Lung (tissue), 12 donors: ENCODE results near the gene TENM4. TPM values are rescaled to one million over a fixed set of nuclear protein-coding genes. Genes with fewer than 3 reads are reported as not detected.

ENCODE experiments used
- ATAC-seq: fragments of 200-7000 bp; cut with Tn5 transposase; one replicate; pipeline ENCODE4 v1.9.1; 2020; ENCODE audit warnings: moderate number of reproducible peaks; ENCODE audit not compliant: insufficient read depth, low FRiP score
- DNase-seq, 3 donors: peaks; one replicate each; pipeline ENCODE4 v3.0.0-alpha.2; 2013 to 2017
- H3K27ac ChIP-seq, 2 donors: one replicate each; pipeline ENCODE4 v1.5.1; 2013; ENCODE audit warnings: mild to moderate bottlenecking in 2 of 2, moderate library complexity in 2 of 2, control low read depth in 1 of 2, inconsistent platforms in 1 of 2, low read depth in 1 of 2, low read length in 1 of 2
- H3K27me3 ChIP-seq, 3 donors: one replicate each; pipeline ENCODE4 v1.5.1; 2013; ENCODE audit warnings: low read length in 2 of 3; ENCODE audit not compliant: control insufficient read depth in 3 of 3, insufficient read depth in 3 of 3
- H3K36me3 ChIP-seq, 4 donors: one replicate each; pipeline ENCODE4 v1.5.1; 2013; ENCODE audit warnings: low read length in 4 of 4, mild to moderate bottlenecking in 1 of 4, moderate library complexity in 1 of 4; ENCODE audit not compliant: control insufficient read depth in 4 of 4, insufficient read depth in 4 of 4
- H3K4me1 ChIP-seq, 5 donors: one replicate each; pipeline ENCODE4 v1.5.1; 2013; ENCODE audit warnings: low read length in 5 of 5, mild to moderate bottlenecking in 2 of 5, moderate library complexity in 1 of 5; ENCODE audit not compliant: control insufficient read depth in 5 of 5, insufficient read depth in 5 of 5
- H3K4me3 ChIP-seq: one replicate; pipeline ENCODE4 v1.5.1; 2013; ENCODE audit warnings: mild to moderate bottlenecking, control low read depth, moderate library complexity
- H3K9ac ChIP-seq, 2 donors: one replicate each; pipeline ENCODE4 v1.5.1; 2013; ENCODE audit warnings: low read length in 2 of 2, control low read depth in 1 of 2; ENCODE audit not compliant: insufficient read depth in 1 of 2
- H3K9me3 ChIP-seq, 4 donors: one replicate each; pipeline ENCODE4 v1.5.1; 2013; ENCODE audit warnings: low read length in 3 of 4, mild to moderate bottlenecking in 1 of 4, moderate library complexity in 1 of 4; ENCODE audit not compliant: control insufficient read depth in 4 of 4, insufficient read depth in 3 of 4
- WGBS, 2 donors: extraction: QIAGEN DNeasy Blood & Tissue Kit; methylation state at CpG; one replicate each; pipeline ENCODE4 v1.1.7; 2013; 5-methylcytosine and 5-hydroxymethylcytosine counted together
- polyA plus RNA-seq, 2 donors: library from polyadenylated mRNA; stranded (reverse); fragments of 200-250 nt; gene quantifications; one replicate each; pipeline ENCODE4 v1.2.1, GENCODE V29; 2013
- total RNA-seq, 2 donors: library from RNA; depleted of rRNA in 1 of 2; stranded (reverse); fragments of >200 nt in 1 of 2; gene quantifications; one replicate each; pipeline ENCODE4 v1.2.1, GENCODE V29; 2014 to 2021
- TF ChIP-seq, protein P1 (sequence below): IDR thresholded peaks from 2 replicates; pipeline ENCODE4 v1.5.1; 2012; ENCODE audit warnings: mild to moderate bottlenecking; ENCODE audit errors: control extremely low read depth, extremely low read depth
- donor health status: control.
- donor health status: control.
- donor health status: Bipolar disorder and iron deficiency.
- donor health status: healthy.
- donor health status: DM: yes; HTN: yes; CAD: no.

TENM4 gene
- total and polyA plus RNA-seq, 4 donors = 0.28 to 16.4 (median 3.2) TPM

DNA sequence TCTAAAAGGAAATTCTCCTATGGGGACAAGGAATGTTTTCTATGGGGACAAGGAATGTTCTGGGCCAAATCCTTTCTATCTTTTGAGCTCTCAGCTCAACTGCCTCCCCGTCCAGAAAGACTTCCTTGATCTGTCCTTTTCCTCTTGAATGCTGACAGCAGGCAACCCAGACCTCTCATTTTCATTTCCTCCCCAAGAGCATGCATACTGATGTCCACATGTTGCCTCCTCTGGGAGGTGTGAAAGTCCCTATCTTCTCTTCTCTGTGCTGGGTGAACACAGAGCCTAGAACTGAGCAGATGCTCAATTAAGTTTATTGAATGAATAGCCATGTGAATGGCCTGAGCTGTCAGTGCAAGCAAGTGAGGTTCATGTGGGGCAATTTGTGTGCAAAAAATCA lies 534.3 kb downstream of the TENM4 start:
- H3K27me3 ChIP-seq = peaks cover 0 to 4% (median 0%) of the 10 kb centered on the region in 3 donors
- no peak for ATAC-seq
- TF ChIP-seq, protein P1, sequence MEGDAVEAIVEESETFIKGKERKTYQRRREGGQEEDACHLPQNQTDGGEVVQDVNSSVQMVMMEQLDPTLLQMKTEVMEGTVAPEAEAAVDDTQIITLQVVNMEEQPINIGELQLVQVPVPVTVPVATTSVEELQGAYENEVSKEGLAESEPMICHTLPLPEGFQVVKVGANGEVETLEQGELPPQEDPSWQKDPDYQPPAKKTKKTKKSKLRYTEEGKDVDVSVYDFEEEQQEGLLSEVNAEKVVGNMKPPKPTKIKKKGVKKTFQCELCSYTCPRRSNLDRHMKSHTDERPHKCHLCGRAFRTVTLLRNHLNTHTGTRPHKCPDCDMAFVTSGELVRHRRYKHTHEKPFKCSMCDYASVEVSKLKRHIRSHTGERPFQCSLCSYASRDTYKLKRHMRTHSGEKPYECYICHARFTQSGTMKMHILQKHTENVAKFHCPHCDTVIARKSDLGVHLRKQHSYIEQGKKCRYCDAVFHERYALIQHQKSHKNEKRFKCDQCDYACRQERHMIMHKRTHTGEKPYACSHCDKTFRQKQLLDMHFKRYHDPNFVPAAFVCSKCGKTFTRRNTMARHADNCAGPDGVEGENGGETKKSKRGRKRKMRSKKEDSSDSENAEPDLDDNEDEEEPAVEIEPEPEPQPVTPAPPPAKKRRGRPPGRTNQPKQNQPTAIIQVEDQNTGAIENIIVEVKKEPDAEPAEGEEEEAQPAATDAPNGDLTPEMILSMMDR = no peak
- no peaks in the 10 kb centered on the region for H3K36me3 ChIP-seq
- 48 to 49% methylated on average over 1 of the region's 1 CpG for WGBS, 2 donors
- H3K4me3 ChIP-seq = no peak overlapping the region
- H3K9me3 ChIP-seq = no peaks in the 10 kb centered on the region
- no peak overlapping the region for H3K27ac ChIP-seq
- H3K4me1 ChIP-seq = peaks cover 0 to 3% (median 0%) of the 10 kb centered on the region in 5 donors
- no peak overlapping the region for H3K9ac ChIP-seq
- no peak for DNase-seq

DNA sequence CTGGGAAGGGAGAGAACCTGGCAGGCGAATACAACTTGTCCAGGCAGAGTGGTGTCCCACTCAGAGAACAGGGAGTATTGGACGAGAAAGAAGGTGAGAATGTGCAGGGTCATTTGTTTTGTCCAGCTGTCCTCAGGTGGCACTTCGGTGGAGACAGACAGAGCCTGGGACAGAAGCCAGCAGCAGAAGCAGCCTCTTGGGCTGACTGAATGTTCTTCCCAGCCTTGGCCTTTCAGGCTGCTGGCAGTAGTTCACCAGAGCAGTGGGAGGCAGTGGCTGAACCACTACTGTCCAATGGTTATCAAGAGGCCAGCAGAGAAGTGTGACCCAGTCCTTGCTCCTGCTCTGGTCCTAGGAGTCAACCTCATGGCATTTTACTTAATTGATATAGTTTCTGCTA lies 535.1 kb downstream of the TENM4 start:
- no peak for DNase-seq
- H3K36me3 ChIP-seq = no peaks in the 10 kb centered on the region
- TF ChIP-seq, protein P1 = no peak

DNA sequence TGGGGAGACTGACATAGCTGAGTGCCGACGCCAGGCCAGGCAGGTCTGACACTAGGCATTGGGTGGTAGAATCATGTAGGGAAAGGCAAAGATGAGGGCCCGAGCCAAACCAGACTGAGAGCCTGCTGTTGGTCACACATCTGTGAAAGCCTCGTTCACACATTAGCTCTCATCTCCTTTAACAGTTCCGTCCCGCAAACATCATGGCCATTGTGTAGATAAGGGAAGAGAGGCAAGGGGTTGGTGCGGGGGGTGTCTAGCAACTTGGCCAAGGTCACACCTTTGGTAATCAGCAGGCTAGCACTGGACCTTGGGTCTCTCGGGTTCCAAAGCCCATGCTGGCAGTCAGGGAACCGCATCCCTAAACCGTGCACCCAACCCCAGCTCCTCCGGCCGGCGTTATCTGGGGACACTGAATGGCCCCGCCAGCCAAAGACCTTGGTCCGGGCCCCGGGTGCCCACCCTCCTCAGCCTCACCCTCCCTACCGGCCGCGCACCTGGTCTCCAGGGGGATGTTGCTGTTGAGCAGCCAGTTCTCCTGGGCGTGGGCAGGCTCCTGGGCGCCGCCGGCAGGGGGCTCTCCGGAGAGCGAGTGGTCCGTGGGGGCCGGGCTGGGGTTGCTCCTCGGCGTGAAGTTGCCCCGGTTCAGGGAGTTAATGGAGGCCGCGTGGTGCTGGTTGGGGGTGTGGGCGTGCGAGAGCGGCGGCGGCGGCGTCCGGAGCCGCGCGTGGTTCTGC lies 537.9 kb downstream of the TENM4 start:
- H3K9me3 ChIP-seq = no peaks in the 10 kb centered on the region
- no peak for DNase-seq
- peaks cover 0 to 4% (median 0%) of the 10 kb centered on the region in 3 donors for H3K27me3 ChIP-seq
- H3K4me3 ChIP-seq = no peak overlapping the region
- ATAC-seq = no peak
- no peaks in the 10 kb centered on the region for H3K36me3 ChIP-seq
- TF ChIP-seq, protein P1 = no peak
- no peak overlapping the region for H3K9ac ChIP-seq
- no peak overlapping the region for H3K27ac ChIP-seq
- 68 to 77% methylated on average over 43 of the region's 43 CpGs for WGBS, 2 donors
- H3K4me1 ChIP-seq = no peaks in the 10 kb centered on the region

More for the DNA sequence above, 535.1 kb downstream of the TENM4 start:
- whole genome bisulfite sequencing, 2 donors = 69 to 72% methylated on average over 3 of the region's 3 CpGs
- H3K27me3 ChIP-seq = peaks cover 0 to 4% (median 0%) of the 10 kb centered on the region in 3 donors
- no peaks in the 10 kb centered on the region for H3K9me3 ChIP-seq
- H3K4me3 ChIP-seq = no peak overlapping the region
- H3K9ac ChIP-seq = no peak overlapping the region
- H3K4me1 ChIP-seq = peaks cover 0 to 3% (median 0%) of the 10 kb centered on the region in 5 donors
- no peak for ATAC-seq
- no peak overlapping the region for H3K27ac ChIP-seq
